Measurements from ENCODE around the gene TUT4.

DNA sequence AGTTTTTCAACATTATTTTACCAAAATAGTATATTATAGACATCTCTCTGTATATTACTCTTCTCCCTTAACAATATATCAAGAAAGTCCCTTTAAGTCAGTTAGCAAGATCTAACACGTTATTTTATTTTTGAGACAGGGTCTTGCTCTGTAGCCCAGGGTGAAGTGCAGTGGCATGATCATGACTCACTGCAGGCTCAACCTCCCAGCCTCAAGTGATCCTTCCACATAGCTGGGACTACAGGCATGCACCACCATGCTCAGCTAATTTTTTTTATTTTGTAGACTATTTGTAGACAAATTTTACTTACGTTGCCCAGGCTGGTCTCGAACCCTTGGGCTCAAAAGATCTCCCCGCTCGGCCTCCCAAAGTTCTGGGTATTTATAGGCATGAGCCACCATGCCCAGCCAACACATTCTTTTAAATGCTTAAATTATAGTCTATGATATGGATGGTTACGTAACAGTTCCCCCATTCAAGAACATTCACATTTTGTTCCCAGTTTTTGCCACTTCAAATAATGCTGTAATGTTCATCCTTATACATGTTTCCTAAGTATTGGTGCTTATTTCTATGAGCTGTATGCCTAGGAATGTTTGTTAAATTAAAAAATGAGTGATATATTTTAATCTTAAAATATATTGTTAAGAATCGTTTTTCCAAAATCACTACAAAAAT, 70.4 kb downstream of the TUT4 start:
- TF ChIP-seq, protein P1, sequence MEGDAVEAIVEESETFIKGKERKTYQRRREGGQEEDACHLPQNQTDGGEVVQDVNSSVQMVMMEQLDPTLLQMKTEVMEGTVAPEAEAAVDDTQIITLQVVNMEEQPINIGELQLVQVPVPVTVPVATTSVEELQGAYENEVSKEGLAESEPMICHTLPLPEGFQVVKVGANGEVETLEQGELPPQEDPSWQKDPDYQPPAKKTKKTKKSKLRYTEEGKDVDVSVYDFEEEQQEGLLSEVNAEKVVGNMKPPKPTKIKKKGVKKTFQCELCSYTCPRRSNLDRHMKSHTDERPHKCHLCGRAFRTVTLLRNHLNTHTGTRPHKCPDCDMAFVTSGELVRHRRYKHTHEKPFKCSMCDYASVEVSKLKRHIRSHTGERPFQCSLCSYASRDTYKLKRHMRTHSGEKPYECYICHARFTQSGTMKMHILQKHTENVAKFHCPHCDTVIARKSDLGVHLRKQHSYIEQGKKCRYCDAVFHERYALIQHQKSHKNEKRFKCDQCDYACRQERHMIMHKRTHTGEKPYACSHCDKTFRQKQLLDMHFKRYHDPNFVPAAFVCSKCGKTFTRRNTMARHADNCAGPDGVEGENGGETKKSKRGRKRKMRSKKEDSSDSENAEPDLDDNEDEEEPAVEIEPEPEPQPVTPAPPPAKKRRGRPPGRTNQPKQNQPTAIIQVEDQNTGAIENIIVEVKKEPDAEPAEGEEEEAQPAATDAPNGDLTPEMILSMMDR (IDR thresholded peaks at IDR 0.05), result no peak
- TF ChIP-seq EZH2 (IDR thresholded peaks at IDR 0.05) (no peak), EZH2phosphoT487 (IDR thresholded peaks at IDR 0.05) (no peak)
